BJ (cell line): ENCODE measurements around the gene WNT3. TPM values are rescaled to one million over a fixed set of nuclear protein-coding genes. Genes with fewer than 3 reads are reported as not detected.

Experiments used
- CTCF ChIA-PET: fragments of 350-600 bp; formaldehyde crosslinking; extraction: SDS; loops from one replicate; lab custom pipeline; 2021; ENCODE audit warnings: antibody characterized with exemption, inconsistent platforms; lab: Yijun Ruan, JAX
- POLR2A ChIA-PET: fragments of 300-600 bp; sonication (Branson Sonifier 250); formaldehyde crosslinking; extraction: SDS; loops from one replicate; lab custom pipeline; 2021; ENCODE audit warnings: antibody characterized with exemption; lab: Charles Lee
- DNase-seq: peaks from one replicate; pipeline ENCODE4 v3.0.0-alpha.2; 2011; ENCODE audit warnings: low read depth
- H3K27me3 ChIP-seq: 2 replicates; pipeline ENCODE4 v1.6.0; 2011; ENCODE audit warnings: low read length; ENCODE audit not compliant: control insufficient read depth, insufficient read depth
- H3K36me3 ChIP-seq: 2 replicates; pipeline ENCODE4 v1.5.1; 2011; ENCODE audit warnings: low read length; ENCODE audit not compliant: control insufficient read depth, insufficient read depth
- H3K4me3 ChIP-seq: 2 replicates; pipeline ENCODE4 v1.5.1; 2011; ENCODE audit warnings: low read depth, mild to moderate bottlenecking, control low read depth, low read length
- polyA plus RNA-seq: library from polyadenylated mRNA; depleted of rRNA; stranded (reverse); fragments of >200 nt; gene quantifications from 2 replicates; pipeline ENCODE4 v1.2.3, GENCODE V29; 2011
- TF ChIP-seq, protein P1 (sequence below): IDR thresholded peaks from 2 replicates; pipeline ENCODE4 v1.5.1; 2011; ENCODE audit warnings: low read depth, mild to moderate bottlenecking, control low read depth, inconsistent platforms, low read length, moderate library complexity; ENCODE audit not compliant: insufficient read depth

WNT3 gene
- polyA plus RNA-seq, 1 experiment: 2.8 TPM

DNA sequence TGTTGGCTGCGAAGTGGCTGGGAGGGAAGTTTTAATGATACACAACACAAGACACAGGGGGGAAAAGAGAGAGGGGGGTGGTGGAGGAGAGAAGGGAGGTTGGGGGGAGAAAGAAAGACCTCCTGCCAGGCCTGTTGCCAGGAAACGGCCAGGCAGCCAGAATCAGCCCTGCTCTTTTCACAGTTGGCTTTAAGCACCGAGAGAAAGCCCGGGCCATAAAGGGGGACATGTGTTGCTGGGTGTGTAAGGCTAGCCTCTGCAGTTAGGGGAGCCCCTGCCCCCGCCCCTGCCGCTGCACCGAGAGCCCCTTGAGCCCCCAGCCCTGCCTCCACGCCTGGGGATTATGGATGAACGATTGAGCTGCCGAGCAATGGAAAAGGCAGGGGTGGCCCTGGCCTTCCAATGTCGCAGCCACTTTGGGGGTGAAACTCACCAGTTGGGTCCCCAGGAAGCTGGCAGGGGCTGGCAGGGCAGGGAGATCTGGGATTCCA is 13.9 kb upstream of the WNT3 start:
- TF ChIP-seq, protein P1, sequence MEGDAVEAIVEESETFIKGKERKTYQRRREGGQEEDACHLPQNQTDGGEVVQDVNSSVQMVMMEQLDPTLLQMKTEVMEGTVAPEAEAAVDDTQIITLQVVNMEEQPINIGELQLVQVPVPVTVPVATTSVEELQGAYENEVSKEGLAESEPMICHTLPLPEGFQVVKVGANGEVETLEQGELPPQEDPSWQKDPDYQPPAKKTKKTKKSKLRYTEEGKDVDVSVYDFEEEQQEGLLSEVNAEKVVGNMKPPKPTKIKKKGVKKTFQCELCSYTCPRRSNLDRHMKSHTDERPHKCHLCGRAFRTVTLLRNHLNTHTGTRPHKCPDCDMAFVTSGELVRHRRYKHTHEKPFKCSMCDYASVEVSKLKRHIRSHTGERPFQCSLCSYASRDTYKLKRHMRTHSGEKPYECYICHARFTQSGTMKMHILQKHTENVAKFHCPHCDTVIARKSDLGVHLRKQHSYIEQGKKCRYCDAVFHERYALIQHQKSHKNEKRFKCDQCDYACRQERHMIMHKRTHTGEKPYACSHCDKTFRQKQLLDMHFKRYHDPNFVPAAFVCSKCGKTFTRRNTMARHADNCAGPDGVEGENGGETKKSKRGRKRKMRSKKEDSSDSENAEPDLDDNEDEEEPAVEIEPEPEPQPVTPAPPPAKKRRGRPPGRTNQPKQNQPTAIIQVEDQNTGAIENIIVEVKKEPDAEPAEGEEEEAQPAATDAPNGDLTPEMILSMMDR: no peak
- POLR2A ChIA-PET: no interaction called here
- H3K36me3 ChIP-seq: no peaks in the 10 kb centered on the region
- CTCF ChIA-PET: interaction anchor here (1.4 to 5.5 kb wide), 4 partner anchors 8 to 169 kb away, joined by 7 to 74 read pairs (median 26); no protein-coding TSS in a partner anchor
- no peak overlapping the region for H3K4me3 ChIP-seq
- no peak for DNase-seq
- H3K27me3 ChIP-seq: peaks cover 2% of the 10 kb centered on the region; the same call in 1 of the 2 replicates

DNA sequence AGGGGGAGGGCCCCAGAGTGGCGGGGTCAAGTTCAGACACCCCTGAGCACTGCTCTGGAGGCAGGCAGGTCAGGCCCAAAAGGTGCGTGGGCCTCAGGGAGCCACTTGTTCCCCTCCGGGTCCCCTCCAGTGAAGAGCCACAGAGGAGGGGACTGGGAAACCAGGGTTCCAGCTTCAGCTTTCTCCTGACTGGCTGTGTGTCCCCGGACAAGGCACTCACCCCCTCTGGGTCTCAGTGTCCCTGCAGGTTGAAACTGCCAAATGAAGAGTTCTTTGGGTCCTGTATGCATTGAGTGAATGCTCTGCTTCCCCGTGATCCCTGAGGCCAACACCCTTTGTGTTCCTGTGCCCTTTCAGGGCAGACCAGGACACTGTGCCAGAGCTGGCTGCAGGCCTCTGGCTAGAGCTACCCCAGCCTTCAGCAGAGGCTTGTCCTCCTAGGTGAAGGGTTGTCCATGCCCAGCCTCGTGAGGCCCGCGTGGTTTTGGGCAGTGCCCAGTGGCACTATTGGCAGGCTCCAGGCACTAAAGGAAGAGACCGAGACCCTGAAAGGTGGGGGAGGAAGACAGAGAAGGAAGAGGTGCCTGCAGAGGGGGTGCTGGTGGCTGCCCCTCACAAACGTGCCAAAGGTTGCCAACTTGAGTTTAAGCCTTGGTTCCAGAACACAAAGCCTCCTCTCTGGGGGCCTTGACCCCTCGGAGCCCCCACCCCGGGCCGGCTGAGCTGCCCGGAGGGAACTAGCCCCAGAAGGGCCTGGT is 13.3 kb upstream of the WNT3 start:
- TF ChIP-seq, protein P1: no peak
- H3K27me3 ChIP-seq: peaks cover 2% of the 10 kb centered on the region; the same call in 1 of the 2 replicates
- CTCF ChIA-PET: interaction anchor here (0.6 to 5.5 kb wide), 2 partner anchors 8 to 12 kb away, joined by 3 to 74 read pairs; no protein-coding TSS in a partner anchor
- H3K36me3 ChIP-seq: no peaks in the 10 kb centered on the region
- H3K4me3 ChIP-seq: no peak overlapping the region
- DNase-seq: no peak
- POLR2A ChIA-PET: no interaction called here

DNA sequence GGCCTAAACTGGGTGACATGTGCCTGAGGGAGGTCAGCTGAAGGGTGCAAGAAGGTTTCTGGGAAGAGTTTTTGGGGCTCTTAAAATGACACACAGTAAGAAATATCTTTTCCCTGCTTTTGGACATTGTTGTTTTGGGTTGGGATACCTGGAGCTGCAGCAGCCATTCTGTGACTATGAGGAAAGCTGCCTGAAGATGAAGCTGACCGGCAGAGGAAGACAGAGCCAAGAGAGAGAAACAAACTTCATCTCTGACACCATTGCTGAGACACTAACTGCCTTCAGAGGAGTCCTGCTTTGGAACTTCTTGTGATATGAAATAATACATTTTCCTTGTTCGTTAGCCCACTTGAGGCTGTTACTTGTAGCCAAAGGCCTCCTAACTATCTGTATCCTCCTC is 8.8 kb upstream of the WNT3 start:
- TF ChIP-seq, protein P1: no peak
- Histone ChIP-seq H3K4me3 (no peak overlapping the region), H3K27me3 (peaks cover 8% of the 10 kb centered on the region), H3K36me3 (no peaks in the 10 kb centered on the region)
- DNase-seq: no peak
- POLR2A ChIA-PET: no interaction called here
- CTCF ChIA-PET: interaction anchor here (1.2 to 7.5 kb wide), 3 partner anchors 6 to 15 kb away, joined by 4 to 74 read pairs (median 4); no protein-coding TSS in a partner anchor

DNA sequence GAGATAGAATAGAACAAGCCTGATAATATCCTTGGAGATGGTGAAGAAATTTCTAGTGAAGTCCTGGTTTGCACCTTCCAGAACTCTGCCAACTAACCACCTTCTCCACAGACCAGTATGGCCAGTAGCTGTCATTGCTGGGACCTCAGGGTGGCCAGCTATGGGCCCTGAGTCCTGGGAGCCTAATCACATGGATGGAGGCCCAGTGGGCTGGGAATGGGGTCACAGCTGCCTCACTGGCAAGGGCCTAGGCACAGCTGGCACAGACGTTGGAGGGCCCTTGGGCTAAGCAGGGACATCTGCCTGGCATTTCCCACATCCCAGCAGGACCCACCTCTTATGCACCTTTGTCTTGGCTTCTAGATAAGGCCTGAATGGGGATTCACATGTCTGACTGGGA is 7.6 kb upstream of the WNT3 start:
- TF ChIP-seq, protein P1: no peak
- ChIA-PET POLR2A (no interaction called here), CTCF (interaction anchor here (0.6 to 7.5 kb wide), 6 partner anchors 8 to 95 kb away, joined by 3 to 74 read pairs (median 3); no protein-coding TSS in a partner anchor)
- Histone ChIP-seq H3K27me3 (peaks cover 19% of the 10 kb centered on the region), H3K36me3 (no peaks in the 10 kb centered on the region), H3K4me3 (no peak overlapping the region)
- DNase-seq: no peak

DNA sequence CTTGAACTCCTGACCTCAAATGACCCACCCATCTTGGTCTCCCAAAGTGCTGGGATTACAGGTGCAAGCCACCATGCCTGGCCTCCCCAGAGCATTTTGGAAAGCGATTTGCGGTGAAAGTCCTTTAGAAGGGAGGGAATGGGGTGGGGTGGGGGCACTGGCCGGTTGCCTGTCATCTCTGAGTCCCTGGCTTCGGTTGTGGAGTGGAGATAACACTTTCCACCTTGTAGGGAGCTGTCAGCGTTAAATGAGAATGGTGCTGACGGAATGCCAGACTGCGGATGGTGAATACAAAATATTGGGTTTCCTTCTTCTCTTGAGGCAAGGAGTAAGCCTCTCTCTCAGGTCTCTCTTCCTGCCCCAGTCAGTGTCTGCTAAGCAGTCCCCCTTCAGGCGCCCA is 5.2 kb upstream of the WNT3 start:
- H3K36me3 ChIP-seq: no peaks in the 10 kb centered on the region
- TF ChIP-seq, protein P1: no peak
- peaks cover 41% of the 10 kb centered on the region for H3K27me3 ChIP-seq
- ChIA-PET CTCF (interaction anchor here (0.6 to 7.5 kb wide), 4 partner anchors 10 to 85 kb away, joined by 3 to 74 read pairs (median 4); no protein-coding TSS in a partner anchor), POLR2A (no interaction called here)
- no peak for DNase-seq
- H3K4me3 ChIP-seq: no peak overlapping the region
